Measurements from ENCODE around the gene LMO1. TPM values are rescaled to one million over a fixed set of nuclear protein-coding genes. Genes with fewer than 3 reads are reported as not detected.

LMO1 gene
- total and polyA plus RNA-seq, 4 donors = not detected

DNA sequence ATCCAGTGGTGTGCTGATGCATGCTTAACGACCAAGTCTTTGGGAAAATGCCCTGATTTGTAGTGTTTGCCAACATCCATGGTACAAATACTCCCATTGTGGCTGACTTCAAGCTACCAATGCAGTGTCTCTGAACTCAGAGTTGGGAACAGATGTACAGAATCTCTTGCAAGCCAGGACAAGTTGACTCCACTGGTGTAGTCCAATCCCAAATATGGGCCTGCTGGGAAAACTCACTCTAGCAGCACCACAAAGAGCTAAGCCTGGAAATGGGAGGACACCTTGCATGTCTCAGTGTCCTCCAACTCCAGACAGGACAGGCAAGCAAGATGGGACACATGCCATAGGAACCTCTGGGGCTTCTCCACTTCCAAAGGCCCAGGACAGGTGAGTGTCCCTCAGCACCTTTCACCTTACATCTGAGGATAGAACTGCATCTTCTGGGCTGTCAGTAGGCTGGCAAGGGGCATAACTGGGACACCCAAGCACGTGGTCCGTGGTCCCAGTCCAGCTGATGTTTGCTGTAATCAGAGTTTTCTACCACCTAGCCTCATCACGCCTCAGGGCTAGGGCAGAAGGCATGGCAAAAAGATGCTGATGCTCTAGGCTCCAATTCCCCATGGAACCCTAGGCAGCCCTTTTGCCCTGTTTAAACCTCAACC, 6.5 kb downstream of the LMO1 start:
- H3K9me3 ChIP-seq (ENCODE audit: control insufficient read depth, low read length) = no peaks in the 10 kb centered on the region
- H3K4me1 ChIP-seq (ENCODE audit: control insufficient read depth in 1 of 2, insufficient read depth in 2 of 2, low read length in 2 of 2) = no peaks in the 10 kb centered on the region
- WGBS, 2 donors = 93% methylated on average over 4 of the region's 4 CpGs
- intact Hi-C loops (cut with DNase I) = no loop called here
- DNase-seq (peak in 1 of 2 donors; percentile 36), ATAC-seq (ENCODE audit: low FRiP score) (no peak)
- H3K27ac ChIP-seq (ENCODE audit: low read depth in 1 of 2, low read length in 2 of 2) = no peak overlapping the region
- H3K27me3 ChIP-seq (ENCODE audit: control insufficient read depth in 1 of 2, insufficient read depth in 2 of 2, low read length in 1 of 2) = no peaks in the 10 kb centered on the region
- H3K4me3 ChIP-seq (ENCODE audit: low read length in 2 of 2) = no peak overlapping the region
- no peaks in the 10 kb centered on the region for H3K36me3 ChIP-seq (ENCODE audit: control insufficient read depth in 1 of 2, insufficient read depth in 2 of 2, low read length in 1 of 2)

DNA sequence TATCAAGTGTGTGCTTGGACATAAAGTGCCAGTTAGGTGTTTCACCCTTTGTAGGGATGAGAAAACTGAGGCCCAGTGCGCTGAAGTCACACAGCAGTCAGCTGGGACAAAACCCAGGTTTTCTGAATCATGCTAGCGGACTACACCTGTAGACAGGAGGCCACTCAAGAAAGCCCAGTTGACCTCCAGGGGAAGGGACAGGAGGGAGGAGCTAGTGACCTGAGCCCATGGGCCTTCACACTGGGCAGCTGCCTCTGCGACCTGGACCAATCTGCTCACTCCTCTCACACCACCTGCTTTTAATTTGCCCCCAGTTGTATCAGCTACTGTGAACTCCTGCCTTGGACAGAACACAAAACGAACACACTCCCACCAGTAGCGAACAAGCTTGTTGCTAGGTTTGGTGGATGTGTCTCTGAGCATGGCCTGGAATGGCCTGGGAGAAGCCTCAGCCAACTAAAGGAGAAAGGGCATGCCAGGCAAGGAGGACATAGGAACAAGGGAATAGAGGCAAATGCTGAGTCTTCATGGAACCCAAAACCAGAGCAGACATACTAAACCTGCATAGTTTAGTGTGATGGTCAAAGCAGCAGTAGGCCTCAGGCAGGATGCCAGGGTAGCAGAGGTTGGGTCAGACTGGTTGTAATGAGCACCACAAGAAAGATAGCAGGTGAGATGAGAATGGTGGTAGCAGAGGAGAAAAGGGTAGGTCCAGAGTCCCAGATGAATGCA, 7.2 kb downstream of the LMO1 start:
- H3K4me3 ChIP-seq (ENCODE audit: low read length in 2 of 2) = no peak overlapping the region
- no peaks in the 10 kb centered on the region for H3K27me3 ChIP-seq (ENCODE audit: control insufficient read depth in 1 of 2, insufficient read depth in 2 of 2, low read length in 1 of 2)
- ATAC-seq (ENCODE audit: low FRiP score) = no peak
- intact Hi-C loops (cut with DNase I) = no loop called here
- H3K9me3 ChIP-seq (ENCODE audit: control insufficient read depth, low read length) = no peaks in the 10 kb centered on the region
- no peaks in the 10 kb centered on the region for H3K4me1 ChIP-seq (ENCODE audit: control insufficient read depth in 1 of 2, insufficient read depth in 2 of 2, low read length in 2 of 2)
- no peak overlapping the region for H3K27ac ChIP-seq (ENCODE audit: low read depth in 1 of 2, low read length in 2 of 2)
- H3K36me3 ChIP-seq (ENCODE audit: control insufficient read depth in 1 of 2, insufficient read depth in 2 of 2, low read length in 1 of 2) = no peaks in the 10 kb centered on the region
- WGBS, 2 donors = 87 to 89% methylated on average over 5 of the region's 5 CpGs
- no peak for DNase-seq

DNA sequence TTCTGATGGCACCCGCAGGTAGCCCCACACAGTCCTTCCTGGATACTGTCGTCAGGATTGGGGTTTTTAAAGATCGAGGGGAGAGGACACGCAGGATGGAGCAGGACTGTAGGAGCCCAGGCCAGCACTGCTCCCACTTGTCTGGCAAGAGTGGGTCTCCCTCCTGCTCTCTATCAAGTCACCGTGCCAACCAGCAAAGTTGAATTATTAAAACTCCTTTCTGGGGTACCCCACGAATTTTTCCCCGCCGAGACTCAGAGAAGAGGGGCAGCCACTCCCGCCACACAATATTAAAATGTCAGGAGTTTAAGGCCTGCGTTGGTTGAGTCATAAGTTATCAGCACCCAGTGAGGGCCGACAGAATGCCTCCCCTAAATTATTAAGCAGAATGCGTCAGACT, 10.1 kb downstream of the LMO1 start:
- 81 to 85% methylated on average over 12 of the region's 12 CpGs for WGBS, 2 donors
- H3K9me3 ChIP-seq (ENCODE audit: control insufficient read depth, low read length) = no peaks in the 10 kb centered on the region
- DNase-seq = no peak
- no peaks in the 10 kb centered on the region for H3K27me3 ChIP-seq (ENCODE audit: control insufficient read depth in 1 of 2, insufficient read depth in 2 of 2, low read length in 1 of 2)
- no peak overlapping the region for H3K27ac ChIP-seq (ENCODE audit: low read depth in 1 of 2, low read length in 2 of 2)
- no peaks in the 10 kb centered on the region for H3K36me3 ChIP-seq (ENCODE audit: control insufficient read depth in 1 of 2, insufficient read depth in 2 of 2, low read length in 1 of 2)
- intact Hi-C loops (cut with DNase I) = no loop called here
- H3K4me1 ChIP-seq (ENCODE audit: control insufficient read depth in 1 of 2, insufficient read depth in 2 of 2, low read length in 2 of 2) = no peaks in the 10 kb centered on the region
- H3K4me3 ChIP-seq (ENCODE audit: low read length in 2 of 2) = no peak overlapping the region
- no peak for ATAC-seq (ENCODE audit: low FRiP score)

DNA sequence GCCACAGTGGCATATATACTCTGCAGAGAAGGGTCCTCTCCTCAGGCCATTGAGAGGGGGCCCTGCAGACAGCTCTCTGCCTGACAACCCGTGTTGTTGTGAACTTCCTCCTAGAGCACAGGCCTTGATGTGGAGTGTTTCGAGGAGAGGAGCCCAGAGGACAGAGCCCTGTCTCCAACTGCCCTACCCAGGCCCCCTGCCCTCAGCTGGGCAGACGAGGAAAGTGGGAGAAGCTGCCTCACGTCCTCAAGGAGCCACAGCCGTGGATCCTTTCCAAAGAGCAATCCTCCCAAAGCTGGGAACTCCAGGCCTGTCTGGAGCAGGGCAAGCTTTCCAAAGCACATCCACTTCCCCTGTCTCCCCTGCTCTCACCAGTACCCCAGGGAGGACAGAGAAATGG, 10.7 kb downstream of the LMO1 start:
- Histone ChIP-seq H3K4me3 (ENCODE audit: low read length in 2 of 2) (no peak overlapping the region), H3K9me3 (ENCODE audit: control insufficient read depth, low read length) (no peaks in the 10 kb centered on the region), H3K36me3 (ENCODE audit: control insufficient read depth in 1 of 2, insufficient read depth in 2 of 2, low read length in 1 of 2) (no peaks in the 10 kb centered on the region), H3K4me1 (ENCODE audit: control insufficient read depth in 1 of 2, insufficient read depth in 2 of 2, low read length in 2 of 2) (no peaks in the 10 kb centered on the region), H3K27me3 (ENCODE audit: control insufficient read depth in 1 of 2, insufficient read depth in 2 of 2, low read length in 1 of 2) (no peaks in the 10 kb centered on the region), H3K27ac (ENCODE audit: low read depth in 1 of 2, low read length in 2 of 2) (no peak overlapping the region)
- DNase-seq = no peak
- 91 to 92% methylated on average over 5 of the region's 5 CpGs for WGBS, 2 donors
- intact Hi-C loops (cut with DNase I) = no loop called here
- ATAC-seq (ENCODE audit: low FRiP score) = no peak

DNA sequence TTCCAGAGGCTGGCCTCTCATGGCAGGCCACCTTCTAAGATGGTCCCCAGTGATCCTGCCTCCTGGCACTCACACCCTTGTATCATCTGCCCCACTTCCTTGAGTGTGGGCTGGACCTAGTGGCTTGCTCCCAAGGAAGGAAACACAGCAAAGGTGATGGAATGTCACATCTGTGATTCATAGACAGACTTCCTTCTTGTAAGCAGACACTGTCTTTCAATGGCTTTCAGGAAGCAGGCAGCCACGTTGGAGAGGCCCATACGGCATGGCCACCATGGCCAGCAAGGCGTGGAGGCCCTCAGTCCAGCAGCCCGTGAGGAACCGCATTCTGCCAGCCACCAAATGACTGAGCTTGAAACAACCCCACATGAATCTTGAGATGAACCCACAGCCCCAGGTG, 11.3 kb downstream of the LMO1 start:
- Histone ChIP-seq H3K27ac (ENCODE audit: low read depth in 1 of 2, low read length in 2 of 2) (no peak overlapping the region), H3K36me3 (ENCODE audit: control insufficient read depth in 1 of 2, insufficient read depth in 2 of 2, low read length in 1 of 2) (no peaks in the 10 kb centered on the region), H3K9me3 (ENCODE audit: control insufficient read depth, low read length) (no peaks in the 10 kb centered on the region), H3K4me3 (ENCODE audit: low read length in 2 of 2) (no peak overlapping the region), H3K27me3 (ENCODE audit: control insufficient read depth in 1 of 2, insufficient read depth in 2 of 2, low read length in 1 of 2) (no peaks in the 10 kb centered on the region), H3K4me1 (ENCODE audit: control insufficient read depth in 1 of 2, insufficient read depth in 2 of 2, low read length in 2 of 2) (no peaks in the 10 kb centered on the region)
- no peak for ATAC-seq (ENCODE audit: low FRiP score)
- intact Hi-C loops (cut with DNase I) = no loop called here
- 89 to 93% methylated on average over 5 of the region's 5 CpGs for whole genome bisulfite sequencing, 2 donors
- DNase-seq = peak in 1 of 2 donors; percentile 17

DNA sequence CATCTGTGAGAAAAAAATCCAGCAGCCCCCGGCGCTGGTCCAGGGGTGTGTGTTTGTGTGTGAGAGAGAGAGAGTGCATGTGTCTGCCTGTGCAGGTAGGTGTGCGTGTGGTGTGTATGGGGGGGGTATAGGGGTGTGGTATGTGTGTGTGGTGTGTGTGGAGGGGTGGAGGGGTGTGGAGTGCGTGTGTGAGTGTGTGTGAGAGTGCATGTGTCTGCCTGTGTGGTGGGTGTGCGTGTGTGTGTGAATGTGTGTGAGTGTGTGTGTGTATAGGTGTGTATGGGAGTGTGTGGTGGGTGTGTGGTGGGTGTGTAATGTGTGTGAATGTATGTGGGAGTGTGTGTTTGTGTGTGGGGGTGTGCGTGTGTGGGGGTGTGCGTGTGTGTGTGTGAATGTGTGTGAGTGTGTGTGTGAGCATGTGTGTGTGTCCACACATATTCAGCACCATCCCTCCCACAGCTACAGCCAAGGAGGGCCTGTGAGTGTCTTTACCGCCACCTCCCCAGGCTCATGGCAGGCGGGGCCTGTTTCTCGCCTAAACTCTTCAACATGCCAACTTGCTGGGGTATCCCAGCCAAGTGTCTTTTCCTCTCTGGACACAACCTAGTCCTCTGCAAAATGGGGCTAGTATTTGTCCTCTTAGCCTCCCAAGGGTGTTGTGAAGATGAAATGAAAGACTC, 11.9 kb downstream of the LMO1 start:
- Histone ChIP-seq H3K4me3 (ENCODE audit: low read length in 2 of 2) (no peak overlapping the region), H3K4me1 (ENCODE audit: control insufficient read depth in 1 of 2, insufficient read depth in 2 of 2, low read length in 2 of 2) (no peaks in the 10 kb centered on the region), H3K36me3 (ENCODE audit: control insufficient read depth in 1 of 2, insufficient read depth in 2 of 2, low read length in 1 of 2) (no peaks in the 10 kb centered on the region), H3K9me3 (ENCODE audit: control insufficient read depth, low read length) (no peaks in the 10 kb centered on the region), H3K27ac (ENCODE audit: low read depth in 1 of 2, low read length in 2 of 2) (no peak overlapping the region), H3K27me3 (ENCODE audit: control insufficient read depth in 1 of 2, insufficient read depth in 2 of 2, low read length in 1 of 2) (no peaks in the 10 kb centered on the region)
- DNase-seq (peak in 1 of 2 donors; percentile 52), ATAC-seq (ENCODE audit: low FRiP score) (no peak)
- WGBS, 2 donors = 89 to 91% methylated on average over 10 of the region's 10 CpGs
- intact Hi-C loops (cut with DNase I) = no loop called here

DNA sequence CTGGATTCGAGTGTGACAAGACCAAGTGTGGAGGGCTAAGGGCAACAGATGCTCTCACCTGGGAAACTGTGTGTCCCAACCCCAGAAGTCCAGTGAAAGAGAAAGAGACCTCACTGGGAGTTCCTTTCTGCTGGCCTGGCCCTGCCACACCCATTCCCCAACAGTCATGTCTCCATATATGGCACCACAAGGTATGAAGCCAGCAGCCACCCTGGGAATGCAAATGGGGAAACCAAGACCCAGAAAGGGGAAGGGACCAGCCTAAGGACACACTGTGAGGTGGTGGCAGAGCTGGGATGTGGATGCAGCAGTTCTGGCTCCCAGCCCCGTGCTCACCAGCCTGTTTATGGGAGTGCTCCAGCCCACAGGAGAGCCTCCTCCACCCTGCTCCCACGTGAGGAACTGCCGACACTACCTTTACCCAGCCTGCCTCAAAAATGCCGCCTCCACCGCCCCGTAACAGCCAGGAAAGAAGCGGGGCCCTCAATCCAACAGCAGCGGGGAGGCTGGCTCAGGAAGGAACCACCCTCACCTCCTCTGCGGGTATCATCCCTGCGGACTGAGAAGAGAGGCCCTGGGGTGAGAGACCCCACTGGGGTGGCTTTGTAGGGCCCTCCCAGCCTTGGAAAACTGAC, 12.6 kb downstream of the LMO1 start:
- Histone ChIP-seq H3K4me3 (ENCODE audit: low read length in 2 of 2) (no peak overlapping the region), H3K4me1 (ENCODE audit: control insufficient read depth in 1 of 2, insufficient read depth in 2 of 2, low read length in 2 of 2) (no peaks in the 10 kb centered on the region), H3K27me3 (ENCODE audit: control insufficient read depth in 1 of 2, insufficient read depth in 2 of 2, low read length in 1 of 2) (no peaks in the 10 kb centered on the region), H3K36me3 (ENCODE audit: control insufficient read depth in 1 of 2, insufficient read depth in 2 of 2, low read length in 1 of 2) (no peaks in the 10 kb centered on the region), H3K27ac (ENCODE audit: low read depth in 1 of 2, low read length in 2 of 2) (no peak overlapping the region), H3K9me3 (ENCODE audit: control insufficient read depth, low read length) (no peaks in the 10 kb centered on the region)
- ATAC-seq (ENCODE audit: low FRiP score) (no peak), DNase-seq (peak in 1 of 2 donors; percentile 66)
- 90 to 92% methylated on average over 10 to 11 of the region's 11 CpGs for WGBS, 2 donors
- intact Hi-C loops (cut with DNase I) = no loop called here

DNA sequence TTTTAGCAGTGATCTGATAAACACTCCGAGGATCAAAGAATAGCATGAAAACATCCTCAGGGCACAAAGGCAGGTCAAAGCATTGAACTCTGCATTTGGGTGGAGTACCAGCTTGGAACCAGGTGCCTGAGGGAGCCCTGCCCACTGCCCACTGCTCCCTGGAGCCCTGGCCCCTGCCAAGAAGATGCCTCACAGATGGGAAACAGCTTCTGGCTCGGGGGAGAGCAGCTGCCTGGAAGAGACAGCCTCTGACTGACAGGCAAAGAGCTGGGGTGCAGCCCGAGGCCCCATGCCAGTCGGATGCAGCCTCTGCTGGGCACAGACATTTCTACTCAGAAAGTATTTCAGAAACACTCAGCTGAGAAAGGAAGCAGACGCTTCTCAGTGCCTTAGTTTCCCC, 13.2 kb downstream of the LMO1 start:
- Histone ChIP-seq H3K4me1 (ENCODE audit: control insufficient read depth in 1 of 2, insufficient read depth in 2 of 2, low read length in 2 of 2) (no peaks in the 10 kb centered on the region), H3K27me3 (ENCODE audit: control insufficient read depth in 1 of 2, insufficient read depth in 2 of 2, low read length in 1 of 2) (no peaks in the 10 kb centered on the region), H3K27ac (ENCODE audit: low read depth in 1 of 2, low read length in 2 of 2) (no peak overlapping the region), H3K9me3 (ENCODE audit: control insufficient read depth, low read length) (no peaks in the 10 kb centered on the region), H3K36me3 (ENCODE audit: control insufficient read depth in 1 of 2, insufficient read depth in 2 of 2, low read length in 1 of 2) (no peaks in the 10 kb centered on the region), H3K4me3 (ENCODE audit: low read length in 2 of 2) (no peak overlapping the region)
- DNase-seq = peak in 1 of 2 donors; percentile 44
- intact Hi-C loops (cut with DNase I) = no loop called here
- no peak for ATAC-seq (ENCODE audit: low FRiP score)
- whole genome bisulfite sequencing, 2 donors = 56 to 70% methylated on average over 5 of the region's 5 CpGs
